ENCODE measurements around the gene OVCA2.

The OVCA2 gene

DNA sequence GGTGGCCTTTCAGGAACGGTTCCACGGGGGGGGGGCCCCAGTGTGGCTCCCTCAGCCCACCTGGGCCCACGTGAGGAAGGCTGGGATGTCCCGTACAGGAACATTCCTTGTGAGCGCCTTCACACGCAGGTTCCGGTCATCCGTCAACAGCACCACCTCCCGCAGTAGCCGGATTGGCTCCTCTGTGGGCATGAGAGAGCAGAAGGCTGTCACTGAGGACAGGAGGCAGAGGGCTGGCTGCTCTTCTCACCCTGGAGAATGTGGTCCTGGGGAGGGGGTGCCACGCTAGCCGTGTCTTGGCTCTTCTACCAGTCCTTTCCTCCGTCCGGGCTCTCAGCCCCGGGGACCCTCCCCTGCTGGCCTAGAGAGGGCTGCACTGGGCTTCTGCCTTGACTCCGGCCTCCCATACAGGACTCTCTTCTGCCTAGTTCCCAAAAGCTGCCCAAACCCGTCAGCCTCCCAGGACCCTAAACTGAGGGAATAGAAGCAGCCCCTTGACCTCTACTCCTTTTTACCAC lies 19.7 kb downstream of the OVCA2 start:
- peak; percentile 13 for DNase-seq
- H3K27me3 ChIP-seq (replicated peaks): no peaks in the 10 kb centered on the region
- no peak for TF ChIP-seq CTCF (IDR thresholded peaks at IDR 0.05; ENCODE audit: low read depth, low read length, missing control alignments)
- in situ Hi-C loops (cut with HindIII; ENCODE audit: low pct_ligation_motif_present, low sequenced_read_pairs): no loop called here
- peak overlapping the region; percentile 89 for H3K27ac ChIP-seq
- peaks cover 82% of the 10 kb centered on the region for H3K36me3 ChIP-seq (replicated peaks)
- H3K4me3 ChIP-seq (ENCODE audit: low read depth, low read length): no peak overlapping the region

DNA sequence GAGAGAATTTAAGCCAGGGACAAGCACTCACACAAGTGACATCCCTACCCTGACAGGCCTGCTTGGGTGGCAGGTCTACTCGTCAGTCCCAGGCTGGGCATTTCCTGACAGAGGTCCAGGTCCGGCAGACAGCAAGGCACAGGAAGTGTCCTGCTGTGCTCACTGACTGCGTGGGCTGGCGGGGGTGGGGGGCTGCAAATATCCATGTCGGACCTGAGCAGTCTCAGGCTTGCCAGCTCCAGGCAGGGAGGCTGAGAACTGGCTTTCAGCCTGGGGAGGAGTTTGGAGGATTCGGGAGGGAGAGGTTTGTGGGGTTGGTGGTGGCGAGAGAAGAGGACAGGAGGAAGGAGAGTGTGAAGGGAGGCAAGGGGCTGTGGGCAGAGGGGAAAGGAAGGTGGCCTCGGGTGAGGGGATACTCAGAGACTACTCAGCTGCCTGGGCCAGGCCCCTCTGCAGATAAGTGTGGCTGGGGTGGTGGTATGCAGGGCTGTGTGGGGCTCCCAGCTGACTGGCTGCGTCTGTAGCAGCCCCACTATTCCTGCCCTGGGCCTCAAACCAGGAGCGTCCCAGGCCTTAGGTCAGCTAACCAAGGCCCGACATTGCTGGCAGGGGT lies 20.9 kb downstream of the OVCA2 start:
- Histone ChIP-seq H3K27ac (peak overlapping the region; percentile 89), H3K4me3 (ENCODE audit: low read depth, low read length) (no peak overlapping the region), H3K36me3 (replicated peaks) (peaks cover 77% of the 10 kb centered on the region), H3K27me3 (replicated peaks) (no peaks in the 10 kb centered on the region)
- DNase-seq: peak; percentile 62
- in situ Hi-C loops (cut with HindIII; ENCODE audit: low pct_ligation_motif_present, low sequenced_read_pairs): no loop called here
- no peak for TF ChIP-seq CTCF (IDR thresholded peaks at IDR 0.05; ENCODE audit: low read depth, low read length, missing control alignments)

- in situ Hi-C loops (cut with HindIII; ENCODE audit: low pct_ligation_motif_present, low sequenced_read_pairs): no loop called here
- TF ChIP-seq CTCF (IDR thresholded peaks at IDR 0.05; ENCODE audit: low read depth, low read length, missing control alignments): no peak
- peak overlapping the region; percentile 89 for H3K27ac ChIP-seq
- no peak overlapping the region for H3K4me3 ChIP-seq (ENCODE audit: low read depth, low read length)
- peaks cover 71% of the 10 kb centered on the region for H3K36me3 ChIP-seq (replicated peaks)
- H3K27me3 ChIP-seq (replicated peaks): no peaks in the 10 kb centered on the region
- DNase-seq: peak; percentile 67
Measured at GRCh38 chr17:2063261-2064146, 21.7 kb downstream of the OVCA2 start.

GRCh38 chr17:2064147-2064489 lies 22.3 kb downstream of the OVCA2 start:
- peaks cover 65% of the 10 kb centered on the region for H3K36me3 ChIP-seq (replicated peaks)
- H3K27me3 ChIP-seq (replicated peaks): no peaks in the 10 kb centered on the region
- H3K27ac ChIP-seq: peak overlapping the region; percentile 89
- no peak for TF ChIP-seq CTCF (IDR thresholded peaks at IDR 0.05; ENCODE audit: low read depth, low read length, missing control alignments)
- no peak overlapping the region for H3K4me3 ChIP-seq (ENCODE audit: low read depth, low read length)
- in situ Hi-C loops (cut with HindIII; ENCODE audit: low pct_ligation_motif_present, low sequenced_read_pairs): no loop called here
- no peak for DNase-seq

DNA sequence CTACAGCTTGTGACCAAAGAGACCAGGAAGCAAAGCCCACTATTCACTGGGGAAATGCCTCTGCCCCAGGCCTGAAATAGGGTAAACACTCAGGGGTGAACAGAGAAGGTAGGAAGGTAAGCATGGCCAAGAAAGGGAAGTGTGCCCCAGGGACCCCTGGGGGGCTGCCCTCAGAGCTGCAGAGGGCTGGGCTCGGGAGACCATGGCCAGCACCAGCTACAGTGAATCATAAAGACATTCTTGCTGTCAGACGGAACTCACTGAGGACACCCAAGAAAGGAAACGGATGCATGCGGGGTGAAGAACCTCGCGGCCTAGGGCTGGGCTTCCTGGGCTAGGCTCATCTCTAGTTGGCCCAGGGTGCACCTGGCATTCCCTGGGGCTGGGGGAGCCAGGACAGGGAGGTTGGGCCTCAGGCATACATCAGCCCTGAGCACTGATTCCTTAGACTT lies 22.7 kb downstream of the OVCA2 start:
- Histone ChIP-seq H3K36me3 (replicated peaks) (peaks cover 61% of the 10 kb centered on the region), H3K4me3 (ENCODE audit: low read depth, low read length) (no peak overlapping the region), H3K27me3 (replicated peaks) (no peaks in the 10 kb centered on the region), H3K27ac (peak overlapping the region; percentile 89)
- no peak for TF ChIP-seq CTCF (IDR thresholded peaks at IDR 0.05; ENCODE audit: low read depth, low read length, missing control alignments)
- DNase-seq: peak; percentile 52
- in situ Hi-C loops (cut with HindIII; ENCODE audit: low pct_ligation_motif_present, low sequenced_read_pairs): no loop called here

Measured in brain microvascular endothelial cell (primary cell).